HepG2 (cell line): ENCODE results near the gene C2orf81. TPM values are rescaled to one million over a fixed set of nuclear protein-coding genes. Genes with fewer than 3 reads are reported as not detected.

Source experiments
- BATF2 ChIP-seq: sonication (generic); formaldehyde crosslinking; IDR thresholded peaks from 2 replicates; pipeline ENCODE4 v1.8.0; 2022; ENCODE audit warnings: mild to moderate bottlenecking, missing genetic modification reagents, moderate library complexity
- CSRNP2 ChIP-seq: sonication (generic); formaldehyde crosslinking; conservative IDR thresholded peaks from 2 replicates; pipeline ENCODE4 v1.8.0; 2022; ENCODE audit warnings: low read depth, missing genetic modification reagents
- DPF2 ChIP-seq: sonication (generic); formaldehyde crosslinking; IDR thresholded peaks from 2 replicates; pipeline ENCODE4 v1.4.0; 2020; ENCODE audit warnings: mild to moderate bottlenecking, low read depth, missing genetic modification reagents, borderline replicate concordance
- ELF1 ChIP-seq: sonication (generic); formaldehyde crosslinking; IDR thresholded peaks from 2 replicates; pipeline ENCODE4 v1.4.0; 2020; ENCODE audit warnings: missing genetic modification reagents
- FOSL2 ChIP-seq: sonication (generic); formaldehyde crosslinking; IDR thresholded peaks from 2 replicates; pipeline ENCODE4 v1.4.0; 2020; ENCODE audit warnings: missing genetic modification reagents
- FOXM1 ChIP-seq: sonication (generic); formaldehyde crosslinking; IDR thresholded peaks from 2 replicates; pipeline ENCODE4 v1.5.0; 2020; ENCODE audit warnings: missing genetic modification reagents
- LRRFIP1 ChIP-seq: sonication (generic); formaldehyde crosslinking; conservative IDR thresholded peaks from 2 replicates; pipeline ENCODE4 v1.4.0; 2020; ENCODE audit warnings: missing genetic modification reagents
- MEF2D ChIP-seq: sonication (generic); formaldehyde crosslinking; IDR thresholded peaks from 2 replicates; pipeline ENCODE4 v1.5.1; 2020; ENCODE audit warnings: mild to moderate bottlenecking, missing genetic modification reagents
- NR3C1 ChIP-seq: sonication (generic); formaldehyde crosslinking; IDR thresholded peaks from 2 replicates; pipeline ENCODE4 v1.4.0; 2020; ENCODE audit warnings: missing genetic modification reagents
- POLR2G ChIP-seq: fragments of 200-400 bp; formaldehyde crosslinking; IDR thresholded peaks from 2 replicates; pipeline ENCODE4 v1.6.1; 2018; ENCODE audit warnings: mild to moderate bottlenecking, low read depth, low read length, moderate library complexity
- RFX5 ChIP-seq: IDR thresholded peaks from 2 replicates; pipeline ENCODE4 v1.6.1; 2011; ENCODE audit warnings: low read depth, low read length, improper control_type of control experiment
- SMC3 ChIP-seq: IDR thresholded peaks from 2 replicates; pipeline ENCODE4 v1.6.1; 2011; ENCODE audit warnings: low read length, improper control_type of control experiment
- TAF1 ChIP-seq: sonication (generic); formaldehyde crosslinking; IDR thresholded peaks from 2 replicates; pipeline ENCODE4 v1.4.0; 2020; ENCODE audit warnings: missing genetic modification reagents
- TBX3 ChIP-seq: fragments of 450-650 bp; IDR thresholded peaks from 2 replicates; pipeline ENCODE4 v1.6.1; 2017; ENCODE audit warnings: antibody characterized with exemption, mild to moderate bottlenecking, inconsistent platforms, borderline replicate concordance
- UBTF ChIP-seq: sonication (generic); formaldehyde crosslinking; IDR thresholded peaks from 2 replicates; pipeline ENCODE4 v1.4.0; 2020; ENCODE audit warnings: mild to moderate bottlenecking, missing genetic modification reagents
- ZNF468 ChIP-seq: sonication (generic); formaldehyde crosslinking; IDR thresholded peaks from 2 replicates; pipeline ENCODE4 v1.8.0; 2022; ENCODE audit warnings: mild to moderate bottlenecking, moderate library complexity, missing genetic modification reagents
- ZNF576 ChIP-seq: sonication (generic); formaldehyde crosslinking; IDR thresholded peaks from 2 replicates; pipeline ENCODE4 v1.4.0; 2020; ENCODE audit warnings: mild to moderate bottlenecking, missing genetic modification reagents
- ZNF615 ChIP-seq: sonication (generic); formaldehyde crosslinking; IDR thresholded peaks from 2 replicates; pipeline ENCODE4 v1.5.0; 2020; ENCODE audit warnings: mild to moderate bottlenecking, missing genetic modification reagents, borderline replicate concordance
- ZNF710 ChIP-seq: sonication (generic); formaldehyde crosslinking; IDR thresholded peaks from 2 replicates; pipeline ENCODE4 v1.5.0; 2020; ENCODE audit warnings: mild to moderate bottlenecking, missing genetic modification reagents, borderline replicate concordance
- ZNF841 ChIP-seq: sonication (generic); formaldehyde crosslinking; IDR thresholded peaks from 2 replicates; pipeline ENCODE4 v1.8.1; 2023; ENCODE audit warnings: missing genetic modification reagents, borderline replicate concordance
- polyA plus RNA-seq, 8 experiments: library from polyadenylated mRNA; depleted of rRNA in 3 of 8; stranded (reverse) in 7 of 8; unstranded in 1 of 8; fragments of >200 nt; fragmentation: Illumina TruSeq in 4 of 8; extraction: Trizol in 4 of 8; gene quantifications; 2 replicates each; pipeline versions ENCODE4 v1.2.1 to v1.2.3, GENCODE V29; 2011 to 2016; ENCODE audit warnings: low read depth in 4 of 8, missing spikeins in 1 of 8, mixed read lengths in 1 of 8; ENCODE audit not compliant: insufficient read depth in 1 of 8
- total RNA-seq, 5 experiments: library from RNA; depleted of rRNA; stranded (reverse); fragments of >200 nt; fragmentation: Illumina TruSeq; extraction: Trizol; gene quantifications; 2 replicates each; pipeline ENCODE4 v1.2.3, GENCODE V29; 2016; ENCODE audit warnings: low read depth in 1 of 5

C2orf81 gene
- total and polyA plus RNA-seq, 2 of the 13 experiments (the other 11 are each of a cell fraction or from before 2014, with no cell fraction given): 0.15 to 0.17 TPM

GRCh38 chr2:74441690-74442482 lies 20.5 kb upstream of the C2orf81 start, which contains the start of gene RTKN (continued):
- TF ChIP-seq UBTF (CRISPR knock-in tag) (peak; percentile 97), ELF1 (CRISPR knock-in tag) (peak; percentile 42), TAF1 (peak; percentile 88), ZNF468 (CRISPR knock-in tag) (no peak), POLR2G (peak; percentile 99), DPF2 (CRISPR knock-in tag) (peak; percentile 63), ZNF710 (CRISPR knock-in tag) (peak; percentile 50), BATF2 (CRISPR knock-in tag) (no peak), ZNF841 (CRISPR knock-in tag) (no peak), RFX5 (no peak; the same call in 1 of the 2 replicates), ZNF615 (CRISPR knock-in tag) (no peak), CSRNP2 (no peak), FOSL2 (CRISPR knock-in tag) (peak; percentile 68), TBX3 (peak; percentile 38; the same call in 1 of the 2 replicates), ZNF576 (CRISPR knock-in tag) (peak; percentile 85), FOXM1 (CRISPR knock-in tag) (peak; percentile 83; the same call in 1 of the 2 replicates), MEF2D (CRISPR knock-in tag) (peak; percentile 65), LRRFIP1 (CRISPR knock-in tag) (no peak), SMC3 (peak; percentile 3; the same call in 1 of the 2 replicates), NR3C1 (CRISPR knock-in tag) (no peak)
